HUES64 (cell line): Measurements from ENCODE around the gene SERPINA1.

Experiments used
- H3K27ac ChIP-seq: 2 replicates; pipeline ENCODE4 v1.7.0; 2013; ENCODE audit warnings: low read depth, low read length, inconsistent platforms
- H3K27me3 ChIP-seq: 2 replicates; pipeline ENCODE4 v1.6.1; 2013; ENCODE audit warnings: mild to moderate bottlenecking, low read length; ENCODE audit not compliant: insufficient read depth
- H3K36me3 ChIP-seq: 2 replicates; pipeline ENCODE4 v1.6.1; 2013; ENCODE audit warnings: mild to moderate bottlenecking, low read length; ENCODE audit not compliant: insufficient read depth
- H3K4me1 ChIP-seq: 2 replicates; pipeline ENCODE4 v1.6.1; 2013; ENCODE audit warnings: mild to moderate bottlenecking, low read length, moderate library complexity; ENCODE audit not compliant: insufficient read depth
- H3K4me3 ChIP-seq: 2 replicates; pipeline ENCODE4 v1.5.1; 2013; ENCODE audit warnings: mild to moderate bottlenecking, low read length, moderate library complexity
- H3K9ac ChIP-seq: 2 replicates; pipeline ENCODE4 v1.6.1; 2013; ENCODE audit warnings: mild to moderate bottlenecking, low read depth, low read length
- H3K9me3 ChIP-seq: 2 replicates; pipeline ENCODE4 v1.6.1; 2013; ENCODE audit warnings: low read depth, low read length; ENCODE audit not compliant: insufficient read depth
- WGBS: fragments of 150-250, 120-280 bp; methylation state at CpG from one replicate; pipeline ENCODE4 v1.1.7; 2013; ENCODE audit warnings: missing lambda C conversion rate; 5-methylcytosine and 5-hydroxymethylcytosine counted together

The SERPINA1 gene

DNA sequence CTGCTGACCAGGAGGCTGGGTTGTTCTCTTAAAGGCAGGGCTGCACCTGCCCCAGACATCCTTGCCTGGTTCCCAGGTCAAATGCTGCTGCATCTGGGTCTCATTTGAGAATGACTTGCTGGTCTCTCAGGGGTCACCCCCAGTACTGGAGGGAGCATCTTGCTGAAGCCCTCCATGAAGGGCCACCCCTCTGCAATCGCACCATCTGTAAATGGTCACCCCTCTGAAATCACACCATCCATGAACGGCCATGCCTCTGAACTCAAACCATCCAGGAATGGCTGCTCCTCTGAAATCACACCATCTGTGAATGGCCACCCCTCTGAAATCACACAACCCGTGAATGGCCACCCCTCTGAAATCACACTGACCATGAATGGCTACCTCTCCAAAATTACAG is 58.0 kb downstream of the SERPINA1 start:
- no peaks in the 10 kb centered on the region for H3K27me3 ChIP-seq
- no peaks in the 10 kb centered on the region for H3K9me3 ChIP-seq
- no peak overlapping the region for H3K9ac ChIP-seq
- H3K27ac ChIP-seq: no peak overlapping the region
- no peaks in the 10 kb centered on the region for H3K36me3 ChIP-seq
- H3K4me3 ChIP-seq: no peak overlapping the region
- no peaks in the 10 kb centered on the region for H3K4me1 ChIP-seq
- WGBS: 85% methylated on average over 3 of the region's 3 CpGs

DNA sequence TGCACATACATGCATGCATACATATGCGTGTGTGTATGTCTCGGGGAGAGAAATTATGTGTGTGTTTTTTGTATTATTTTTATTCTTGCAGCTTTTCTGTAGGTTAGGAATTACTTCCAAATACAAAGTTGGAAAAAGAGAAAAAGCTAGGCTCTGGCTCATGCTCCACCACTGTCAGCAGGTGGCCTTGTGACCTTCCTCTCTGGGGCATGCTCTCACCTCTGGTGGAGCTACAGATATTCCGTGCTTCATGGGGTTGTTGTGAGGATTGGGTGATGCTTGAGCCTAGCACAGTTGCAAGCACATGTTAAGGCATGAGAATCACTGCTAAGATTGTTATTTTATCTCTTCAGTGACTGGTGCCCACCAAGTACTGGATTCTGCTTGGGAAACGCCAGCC is 58.5 kb downstream of the SERPINA1 start:
- Histone ChIP-seq H3K9ac (no peak overlapping the region), H3K9me3 (no peaks in the 10 kb centered on the region)
- WGBS: 88% methylated on average over 2 of the region's 4 CpGs

DNA sequence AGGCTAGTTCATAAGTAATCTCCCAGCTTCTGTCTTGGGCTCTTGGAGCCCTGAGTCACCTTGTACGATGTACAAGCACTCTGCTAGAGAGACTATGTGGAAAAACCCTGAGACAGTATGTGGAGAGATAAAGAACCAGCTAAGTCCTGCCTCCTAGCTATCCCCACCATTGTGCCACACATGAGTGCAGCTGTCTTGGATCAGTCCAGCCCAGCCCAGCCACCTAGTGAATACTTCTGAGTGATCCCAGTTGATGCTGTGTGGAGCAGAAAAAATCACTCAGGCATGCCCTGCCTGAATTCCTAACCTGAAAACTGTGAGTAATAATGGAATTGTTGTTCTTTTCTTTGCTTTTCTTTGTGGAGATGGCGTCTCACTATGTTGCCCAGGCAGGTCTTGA is 60.2 kb downstream of the SERPINA1 start:
- no peak overlapping the region for H3K4me3 ChIP-seq
- WGBS: 97% methylated on average over 2 of the region's 2 CpGs
- no peaks in the 10 kb centered on the region for H3K9me3 ChIP-seq
- no peaks in the 10 kb centered on the region for H3K27me3 ChIP-seq
- H3K27ac ChIP-seq: no peak overlapping the region
- no peaks in the 10 kb centered on the region for H3K36me3 ChIP-seq
- H3K4me1 ChIP-seq: no peaks in the 10 kb centered on the region
- no peak overlapping the region for H3K9ac ChIP-seq

More for the DNA sequence above, 58.5 kb downstream of the SERPINA1 start:
- H3K27ac ChIP-seq: no peak overlapping the region
- H3K27me3 ChIP-seq: no peaks in the 10 kb centered on the region
- no peaks in the 10 kb centered on the region for H3K4me1 ChIP-seq
- no peaks in the 10 kb centered on the region for H3K36me3 ChIP-seq
- no peak overlapping the region for H3K4me3 ChIP-seq
